ENCODE data around the gene TRAPPC6A.

DNA sequence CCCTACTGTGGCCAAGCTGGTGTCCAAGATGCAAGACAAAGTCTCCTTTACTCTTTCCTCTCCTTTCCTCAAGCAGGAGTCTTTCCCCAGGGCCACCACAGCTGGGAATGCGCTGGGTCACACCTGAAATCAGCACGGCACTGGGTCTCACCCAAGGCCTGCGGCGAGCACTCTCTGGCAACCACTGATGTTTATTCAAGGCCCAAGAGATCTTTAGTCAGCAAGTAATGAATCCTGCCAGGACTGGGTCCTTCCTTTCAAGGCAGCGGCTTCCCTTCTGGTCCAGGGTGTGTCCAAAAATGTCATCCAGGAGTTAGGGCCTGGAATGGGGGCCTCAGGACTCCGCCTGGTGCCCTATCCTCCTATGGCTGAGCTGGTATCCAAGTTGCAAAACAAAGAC lies 24.6 kb upstream of the TRAPPC6A start:
- no peak for TF ChIP-seq CTCF (IDR thresholded peaks at IDR 0.05)
- TF ChIP-seq EZH2 (IDR thresholded peaks at IDR 0.05; ENCODE audit: borderline replicate concordance, insufficient read depth, low read depth, low read length, poor library complexity, severe bottlenecking), result no peak
